ENCODE data around the gene HORMAD1.

HORMAD1 gene

DNA sequence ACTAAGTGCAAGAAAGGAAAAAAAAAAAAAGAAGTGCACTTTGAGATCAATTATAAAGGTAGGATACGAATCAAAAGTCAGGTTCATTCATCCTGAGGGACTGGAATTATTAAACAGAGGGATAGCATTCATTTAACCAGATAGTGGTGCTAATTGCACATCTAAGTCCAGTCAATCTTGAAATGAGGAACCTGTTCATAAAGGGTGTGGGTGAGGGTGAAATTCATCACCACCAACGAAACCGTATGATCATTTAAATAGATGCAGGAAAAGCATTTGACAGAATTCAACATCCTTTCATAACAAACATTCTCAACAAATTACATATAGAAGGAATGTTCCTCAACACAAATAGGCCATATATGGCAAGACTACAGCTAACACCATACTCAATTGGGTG, 39.3 kb upstream of the HORMAD1 start:
- no peak for DNase-seq (ENCODE audit: low read depth)
- TF ChIP-seq, protein P1, sequence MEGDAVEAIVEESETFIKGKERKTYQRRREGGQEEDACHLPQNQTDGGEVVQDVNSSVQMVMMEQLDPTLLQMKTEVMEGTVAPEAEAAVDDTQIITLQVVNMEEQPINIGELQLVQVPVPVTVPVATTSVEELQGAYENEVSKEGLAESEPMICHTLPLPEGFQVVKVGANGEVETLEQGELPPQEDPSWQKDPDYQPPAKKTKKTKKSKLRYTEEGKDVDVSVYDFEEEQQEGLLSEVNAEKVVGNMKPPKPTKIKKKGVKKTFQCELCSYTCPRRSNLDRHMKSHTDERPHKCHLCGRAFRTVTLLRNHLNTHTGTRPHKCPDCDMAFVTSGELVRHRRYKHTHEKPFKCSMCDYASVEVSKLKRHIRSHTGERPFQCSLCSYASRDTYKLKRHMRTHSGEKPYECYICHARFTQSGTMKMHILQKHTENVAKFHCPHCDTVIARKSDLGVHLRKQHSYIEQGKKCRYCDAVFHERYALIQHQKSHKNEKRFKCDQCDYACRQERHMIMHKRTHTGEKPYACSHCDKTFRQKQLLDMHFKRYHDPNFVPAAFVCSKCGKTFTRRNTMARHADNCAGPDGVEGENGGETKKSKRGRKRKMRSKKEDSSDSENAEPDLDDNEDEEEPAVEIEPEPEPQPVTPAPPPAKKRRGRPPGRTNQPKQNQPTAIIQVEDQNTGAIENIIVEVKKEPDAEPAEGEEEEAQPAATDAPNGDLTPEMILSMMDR (conservative IDR thresholded peaks at IDR 0.05; ENCODE audit: low read depth, low read length) = no peak
- no peak overlapping the region for H3K4me3 ChIP-seq (ENCODE audit: low read length)

DNA sequence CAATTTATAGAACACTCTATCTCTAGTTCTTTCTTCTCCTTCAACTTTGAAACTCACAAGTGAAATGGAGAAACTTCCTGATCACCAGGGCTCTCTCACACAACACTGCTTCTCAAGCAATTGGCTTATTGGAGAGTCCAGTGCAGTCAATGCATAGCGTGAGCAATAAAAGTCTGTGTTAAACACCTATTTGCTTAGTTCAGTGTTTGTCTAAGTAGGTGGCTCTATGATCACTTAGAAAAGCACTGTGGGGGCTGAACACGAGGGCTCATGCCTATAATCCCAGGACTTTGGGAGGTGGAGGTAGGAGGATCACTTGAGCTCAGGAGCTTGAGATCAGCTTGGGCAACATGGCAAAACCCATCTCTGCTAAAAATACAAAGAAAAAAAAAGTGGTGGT, 32.7 kb upstream of the HORMAD1 start:
- TF ChIP-seq, protein P1 (conservative IDR thresholded peaks at IDR 0.05; ENCODE audit: low read depth, low read length) = no peak
- no peak overlapping the region for H3K4me3 ChIP-seq (ENCODE audit: low read length)
- DNase-seq (ENCODE audit: low read depth) = no peak

DNA sequence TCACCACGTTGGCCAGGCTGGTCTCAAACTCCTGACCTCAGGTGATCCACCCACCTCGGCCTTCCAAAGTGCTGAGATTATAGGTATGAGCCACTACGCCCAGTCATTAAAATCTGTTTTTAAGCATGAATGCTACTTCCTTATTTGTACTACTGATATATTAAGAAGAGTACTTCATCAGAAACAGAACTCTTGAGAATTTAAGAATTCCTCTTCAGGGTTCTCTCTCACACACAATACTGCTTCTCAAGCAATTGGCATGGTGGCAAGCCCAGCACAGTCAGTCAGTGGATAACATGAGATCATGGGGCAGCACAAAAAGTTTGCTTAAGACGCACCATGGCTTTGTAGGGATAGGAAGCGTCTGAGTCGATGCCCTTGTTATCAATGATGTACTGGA, 30.7 kb upstream of the HORMAD1 start:
- TF ChIP-seq, protein P1 (conservative IDR thresholded peaks at IDR 0.05; ENCODE audit: low read depth, low read length) = no peak
- no peak for DNase-seq (ENCODE audit: low read depth)
- H3K4me3 ChIP-seq (ENCODE audit: low read length) = no peak overlapping the region

DNA sequence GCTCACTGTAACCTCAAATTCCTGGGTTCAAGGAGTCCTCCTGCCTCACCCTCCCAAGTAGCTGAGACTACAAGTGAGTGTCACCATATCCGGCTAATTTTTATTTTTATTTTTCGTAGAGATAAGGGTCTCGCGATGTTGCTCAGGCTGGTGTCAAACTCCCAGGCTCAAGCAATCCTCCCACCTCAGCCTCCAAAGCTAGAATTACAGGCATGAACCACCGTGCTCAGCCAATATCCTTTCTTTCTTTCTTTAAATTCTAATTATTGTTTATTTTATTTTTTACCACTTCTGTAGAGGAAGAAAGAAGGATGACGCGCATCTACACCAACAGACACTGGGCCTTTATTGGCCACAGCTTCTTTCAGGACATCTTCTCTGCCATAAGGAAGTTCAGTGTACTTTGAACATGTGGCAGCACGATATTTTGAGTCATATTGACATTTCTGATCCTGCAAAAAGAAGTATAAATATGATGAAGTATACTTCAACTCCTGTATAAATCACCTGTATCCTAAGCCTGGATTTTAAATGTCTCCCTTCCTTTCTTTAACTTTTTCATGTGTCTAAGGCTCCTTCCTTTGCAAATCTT, 29.1 kb upstream of the HORMAD1 start:
- DNase-seq (ENCODE audit: low read depth) = no peak
- no peak overlapping the region for H3K4me3 ChIP-seq (ENCODE audit: low read length)
- TF ChIP-seq, protein P1 (conservative IDR thresholded peaks at IDR 0.05; ENCODE audit: low read depth, low read length) = no peak

DNA sequence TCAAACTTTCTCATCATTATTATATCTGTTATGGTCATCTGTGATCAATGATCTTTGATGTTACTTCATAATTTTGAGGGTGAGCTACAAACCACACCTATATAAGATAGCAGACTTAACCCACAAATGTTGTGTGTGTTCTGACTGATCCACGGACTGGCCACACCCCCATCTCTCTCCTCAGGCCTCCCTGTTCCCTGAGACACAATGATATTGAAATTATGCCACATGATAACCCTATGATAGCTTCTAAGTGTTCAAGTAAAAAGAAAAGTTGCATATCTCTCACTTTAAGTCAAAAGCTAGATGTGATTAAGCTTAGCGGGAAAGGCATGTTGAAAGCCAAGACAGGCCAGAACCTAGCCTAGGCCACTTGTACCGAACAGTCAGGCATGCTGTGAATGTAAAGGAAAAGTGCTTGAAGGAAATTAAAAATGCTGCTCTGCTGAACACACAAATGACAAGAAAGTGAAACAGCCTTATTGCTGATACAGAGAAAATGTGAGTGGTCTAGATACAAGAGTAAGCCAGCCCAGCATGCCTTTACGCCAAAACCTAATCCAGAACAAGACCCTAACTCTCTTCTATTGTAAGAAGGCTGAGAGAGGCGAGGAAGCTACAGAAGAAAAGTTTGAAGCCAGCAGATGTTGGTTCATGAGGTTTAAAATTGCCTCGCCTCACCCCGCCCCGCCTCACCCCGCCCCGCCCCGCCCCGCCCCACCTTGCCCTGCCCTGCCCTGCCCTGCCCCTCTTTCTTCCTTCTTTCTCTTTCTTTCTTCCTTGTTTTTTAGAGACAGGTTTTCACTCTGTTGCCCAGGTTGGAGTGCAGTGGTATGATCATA, 28.4 kb upstream of the HORMAD1 start:
- H3K4me3 ChIP-seq (ENCODE audit: low read length) = no peak overlapping the region
- no peak for DNase-seq (ENCODE audit: low read depth)
- TF ChIP-seq, protein P1 (conservative IDR thresholded peaks at IDR 0.05; ENCODE audit: low read depth, low read length) = no peak

DNA sequence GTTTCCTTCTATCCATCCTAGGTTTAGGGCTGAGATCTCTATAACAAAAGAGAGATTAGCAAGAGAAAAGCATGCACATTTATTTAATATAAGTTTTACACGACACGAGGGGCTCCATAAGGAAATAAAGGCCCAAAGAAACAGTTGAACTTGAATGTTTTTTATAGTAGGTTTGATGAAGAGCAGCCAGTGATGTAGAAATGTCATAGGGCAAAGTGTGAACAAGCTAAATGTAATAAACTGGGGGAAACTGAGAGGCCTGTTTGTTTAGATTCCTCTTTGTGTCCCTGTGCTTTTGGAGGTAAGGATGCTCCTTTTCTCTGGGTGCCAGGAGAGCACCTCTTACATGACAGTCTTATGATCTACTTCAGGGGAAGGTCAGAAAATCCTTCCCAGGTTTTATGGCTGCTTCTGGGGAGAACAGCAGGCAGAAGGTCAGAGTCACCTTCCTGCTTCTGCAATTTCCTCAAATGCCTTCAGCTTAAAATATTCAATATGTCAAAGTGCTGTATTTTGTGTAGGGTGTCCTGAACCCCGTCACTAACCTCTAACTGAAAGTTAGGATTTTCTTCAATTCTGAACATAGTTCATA, 9.5 kb upstream of the HORMAD1 start:
- TF ChIP-seq, protein P1 (conservative IDR thresholded peaks at IDR 0.05; ENCODE audit: low read depth, low read length) = no peak
- no peak overlapping the region for H3K4me3 ChIP-seq (ENCODE audit: low read length)
- no peak for DNase-seq (ENCODE audit: low read depth)

Measured in retinal pigment epithelial cell (primary cell).